DND-41 (cell line): ENCODE data around the gene MMP24.

Experiments used
- ATAC-seq: fragments of 200-7000 bp; cut with Tn5 transposase; 3 replicates; pipeline ENCODE4 v1.9.1; 2021; ENCODE audit warnings: low read depth; ENCODE audit not compliant: insufficient read depth
- DNase-seq: peaks from one replicate; pipeline ENCODE4 v3.0.0-alpha.2; 2020
- H2AFZ ChIP-seq: 2 replicates; pipeline ENCODE4 v1.6.0; 2012; ENCODE audit warnings: low read depth, low read length
- H3K27ac ChIP-seq: 2 replicates; pipeline ENCODE4 v1.5.1; 2012; ENCODE audit warnings: low read length, inconsistent platforms
- H3K27me3 ChIP-seq: fragments of 200-600 bp; sonication (generic); 2 replicates; pipeline ENCODE4 v1.6.0; 2012; ENCODE audit warnings: low read length, mild to moderate bottlenecking, inconsistent platforms; ENCODE audit not compliant: insufficient read depth, poor library complexity
- H3K36me3 ChIP-seq: 2 replicates; pipeline ENCODE4 v1.5.1; 2012; ENCODE audit warnings: low read length, inconsistent platforms; ENCODE audit not compliant: insufficient read depth
- H3K4me1 ChIP-seq: 2 replicates; pipeline ENCODE4 v1.5.1; 2012; ENCODE audit warnings: mild to moderate bottlenecking, low read length; ENCODE audit not compliant: insufficient read depth
- H3K4me2 ChIP-seq: 2 replicates; pipeline ENCODE4 v1.6.0; 2012; ENCODE audit warnings: mild to moderate bottlenecking, moderate library complexity, low read length, inconsistent platforms; ENCODE audit not compliant: insufficient read depth
- H3K4me3 ChIP-seq, 2 experiments: fragments of 200-600 bp in 1 of 2; shearing (Covaris generic) in 1 of 2; 2 replicates each; pipeline ENCODE4 v1.5.1; 2012 to 2016; ENCODE audit warnings: inconsistent platforms in 2 of 2, low read length in 2 of 2, mild to moderate bottlenecking in 2 of 2, low read depth in 1 of 2, moderate library complexity in 1 of 2
- H3K79me2 ChIP-seq: 2 replicates; pipeline ENCODE4 v1.6.0; 2012; ENCODE audit warnings: low read length, inconsistent platforms; ENCODE audit not compliant: insufficient read depth
- H3K9ac ChIP-seq: 2 replicates; pipeline ENCODE4 v1.6.0; 2012; ENCODE audit warnings: low read depth, mild to moderate bottlenecking, inconsistent platforms, low read length, moderate library complexity
- H3K9me3 ChIP-seq: 2 replicates; pipeline ENCODE4 v1.5.1; 2012; ENCODE audit warnings: low read length, moderate library complexity, mild to moderate bottlenecking, inconsistent platforms; ENCODE audit not compliant: insufficient read depth, severe bottlenecking
- H4K20me1 ChIP-seq: 2 replicates; pipeline ENCODE4 v1.6.0; 2012; ENCODE audit warnings: low read length; ENCODE audit not compliant: insufficient read depth
- EZH2 ChIP-seq: IDR thresholded peaks from 3 replicates; pipeline ENCODE4 v1.6.1; 2012; ENCODE audit warnings: borderline replicate concordance, low read depth, mild to moderate bottlenecking, moderate library complexity, low read length, inconsistent platforms; ENCODE audit not compliant: severe bottlenecking
- TF ChIP-seq, protein P1 (sequence below): IDR thresholded peaks from 2 replicates; pipeline ENCODE4 v1.5.1; 2012; ENCODE audit warnings: borderline replicate concordance, low read length, moderate library complexity, mild to moderate bottlenecking; ENCODE audit not compliant: poor library complexity, severe bottlenecking; ENCODE audit errors: extremely low read depth

Gene MMP24

DNA sequence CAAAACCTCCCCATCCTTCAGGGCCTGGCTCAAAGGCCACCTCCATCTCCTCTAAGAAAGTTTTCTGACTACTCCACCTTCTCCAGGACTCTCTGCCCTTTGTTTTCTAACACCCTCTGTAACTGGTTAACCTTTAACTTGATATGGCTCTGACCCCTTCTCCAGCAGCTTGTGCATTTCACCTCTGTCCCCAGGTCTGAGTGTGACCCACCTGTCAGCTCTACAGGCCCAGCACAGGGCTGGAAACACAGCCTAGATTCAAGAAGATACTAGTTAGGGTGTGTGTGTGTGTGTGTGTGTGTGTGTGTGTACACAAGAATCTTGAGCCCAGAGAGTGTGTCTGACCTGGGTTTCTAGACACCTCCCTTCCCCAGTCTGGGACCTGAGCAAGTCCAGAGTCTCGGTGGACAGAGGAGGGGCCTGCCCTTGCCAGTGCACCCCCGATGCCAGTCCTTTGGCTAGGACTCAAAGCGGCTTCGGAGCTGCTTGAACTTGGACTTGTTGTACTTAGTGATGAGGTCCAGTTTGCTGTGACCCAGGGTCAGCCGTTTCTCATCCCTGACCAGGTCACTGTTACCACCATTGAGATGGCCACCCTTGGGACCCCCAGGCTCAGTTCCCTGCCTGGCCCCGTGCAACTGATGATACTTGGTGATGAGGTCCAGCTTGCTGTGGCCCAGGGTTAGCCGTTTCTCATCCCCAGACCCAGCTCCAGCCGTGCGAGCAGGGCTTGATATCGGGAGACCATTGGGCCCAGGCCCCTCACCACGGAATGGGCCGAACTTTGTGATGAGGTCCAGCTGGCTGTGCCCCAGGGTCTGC lies 59.8 kb downstream of the MMP24 start:
- Histone ChIP-seq H2AFZ (0 out of 2 replicates have a peak overlapping the region, but pooled peaks have one; percentile 20), H3K4me3 (no peak overlapping the region), H3K4me2 (no peak overlapping the region), H3K9ac (no peak overlapping the region), H3K36me3 (peaks cover 4% of the 10 kb centered on the region), H4K20me1 (no peaks in the 10 kb centered on the region), H3K4me1 (peaks cover 22% of the 10 kb centered on the region), H3K27me3 (peaks cover 10% of the 10 kb centered on the region), H3K27ac (no peak overlapping the region), H3K9me3 (no peaks in the 10 kb centered on the region), H3K79me2 (peaks cover 20% of the 10 kb centered on the region)
- TF ChIP-seq, protein P1, sequence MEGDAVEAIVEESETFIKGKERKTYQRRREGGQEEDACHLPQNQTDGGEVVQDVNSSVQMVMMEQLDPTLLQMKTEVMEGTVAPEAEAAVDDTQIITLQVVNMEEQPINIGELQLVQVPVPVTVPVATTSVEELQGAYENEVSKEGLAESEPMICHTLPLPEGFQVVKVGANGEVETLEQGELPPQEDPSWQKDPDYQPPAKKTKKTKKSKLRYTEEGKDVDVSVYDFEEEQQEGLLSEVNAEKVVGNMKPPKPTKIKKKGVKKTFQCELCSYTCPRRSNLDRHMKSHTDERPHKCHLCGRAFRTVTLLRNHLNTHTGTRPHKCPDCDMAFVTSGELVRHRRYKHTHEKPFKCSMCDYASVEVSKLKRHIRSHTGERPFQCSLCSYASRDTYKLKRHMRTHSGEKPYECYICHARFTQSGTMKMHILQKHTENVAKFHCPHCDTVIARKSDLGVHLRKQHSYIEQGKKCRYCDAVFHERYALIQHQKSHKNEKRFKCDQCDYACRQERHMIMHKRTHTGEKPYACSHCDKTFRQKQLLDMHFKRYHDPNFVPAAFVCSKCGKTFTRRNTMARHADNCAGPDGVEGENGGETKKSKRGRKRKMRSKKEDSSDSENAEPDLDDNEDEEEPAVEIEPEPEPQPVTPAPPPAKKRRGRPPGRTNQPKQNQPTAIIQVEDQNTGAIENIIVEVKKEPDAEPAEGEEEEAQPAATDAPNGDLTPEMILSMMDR = no peak
- TF ChIP-seq EZH2 = no peak
- ATAC-seq (no peak), DNase-seq (no peak)

DNA sequence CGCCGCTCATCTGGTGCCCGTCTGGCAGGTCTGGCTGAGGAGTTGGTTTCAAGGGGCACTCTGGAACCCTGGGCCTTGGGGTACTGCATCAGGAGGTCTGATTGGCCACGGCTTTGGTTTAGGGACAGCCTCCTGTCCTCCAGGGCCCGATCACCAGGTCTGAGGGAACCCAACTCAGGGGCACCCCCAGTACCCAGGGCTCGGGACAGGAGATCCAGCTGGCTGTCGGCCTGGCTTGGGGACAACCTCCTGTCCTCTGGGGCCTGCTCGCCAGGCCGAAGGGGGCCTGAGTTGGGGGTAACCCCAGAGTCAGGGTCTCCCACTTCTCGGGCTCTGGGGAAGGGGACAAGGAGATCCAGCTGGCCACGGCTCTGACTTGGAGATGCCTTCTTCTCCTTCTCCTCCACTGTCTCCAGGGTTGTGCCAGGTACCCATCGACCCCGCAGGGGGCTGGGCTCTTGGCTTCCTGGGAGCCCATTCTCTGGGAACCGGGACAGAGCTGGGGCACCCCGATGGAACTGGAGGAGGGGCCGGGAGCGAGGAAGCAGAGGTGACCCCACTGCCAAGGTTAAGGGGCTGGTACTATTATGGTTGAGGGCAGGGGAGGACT lies 60.5 kb downstream of the MMP24 start:
- Histone ChIP-seq H3K36me3 (peaks cover 4% of the 10 kb centered on the region), H3K4me2 (no peak overlapping the region), H3K9me3 (no peaks in the 10 kb centered on the region), H3K4me3 (no peak overlapping the region), H4K20me1 (no peaks in the 10 kb centered on the region), H3K79me2 (peaks cover 20% of the 10 kb centered on the region), H3K27ac (no peak overlapping the region), H3K9ac (no peak overlapping the region), H3K4me1 (peaks cover 22% of the 10 kb centered on the region), H3K27me3 (peaks cover 10% of the 10 kb centered on the region), H2AFZ (no peak overlapping the region)
- ATAC-seq (no peak), DNase-seq (no peak)
- TF ChIP-seq, protein P1 = no peak
- TF ChIP-seq EZH2 = no peak

DNA sequence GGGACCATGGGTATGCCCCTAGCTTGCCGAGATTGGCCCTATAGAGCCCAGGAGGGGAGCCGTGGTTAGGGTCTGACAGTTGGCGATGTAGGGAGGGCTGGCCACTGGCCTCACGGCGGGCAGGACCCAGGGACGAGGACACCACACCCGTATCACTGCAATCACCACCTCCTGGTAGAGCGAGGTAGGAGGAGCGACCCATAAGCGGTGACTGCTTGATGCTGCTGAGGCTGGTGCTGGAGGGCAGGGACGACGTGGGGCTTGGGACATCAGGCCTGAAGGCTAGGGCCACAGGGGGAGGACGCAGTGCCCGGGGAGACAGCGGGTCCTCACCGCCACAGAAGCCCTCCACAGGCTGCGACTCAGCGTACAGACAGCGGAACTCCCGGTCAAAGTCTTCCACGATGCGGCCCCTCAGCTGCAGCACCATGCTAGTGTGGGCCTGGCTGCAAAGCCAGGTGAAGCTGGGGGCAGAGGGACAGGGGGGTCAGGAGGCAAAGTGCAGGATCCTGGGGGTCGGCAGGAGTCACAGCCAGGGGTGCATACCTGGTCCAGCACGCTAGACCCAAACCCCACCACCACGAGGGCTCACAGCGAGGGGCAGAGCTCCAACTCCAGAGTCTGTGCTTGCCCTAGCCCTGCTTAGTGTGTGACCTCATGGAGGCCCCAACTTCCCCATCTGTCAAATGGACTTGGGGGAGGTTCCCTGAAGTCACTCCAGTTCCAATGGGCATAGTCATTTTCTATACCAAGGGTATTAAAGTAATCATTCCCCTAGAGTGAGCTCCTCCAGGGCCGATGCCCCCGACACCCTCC lies 61.2 kb downstream of the MMP24 start:
- Histone ChIP-seq H3K27me3 (peaks cover 10% of the 10 kb centered on the region), H3K27ac (no peak overlapping the region), H4K20me1 (no peaks in the 10 kb centered on the region), H3K4me2 (no peak overlapping the region), H3K4me3 (no peak overlapping the region), H3K9ac (no peak overlapping the region), H3K36me3 (no peaks in the 10 kb centered on the region; the same call in 1 of the 2 replicates), H2AFZ (no peak overlapping the region), H3K4me1 (peaks cover 22% of the 10 kb centered on the region), H3K9me3 (no peaks in the 10 kb centered on the region), H3K79me2 (peaks cover 15% of the 10 kb centered on the region)
- ATAC-seq (no peak), DNase-seq (no peak)
- TF ChIP-seq EZH2 = no peak
- TF ChIP-seq, protein P1 = no peak
